ENCODE data around the gene BRINP1. TPM values are rescaled to one million over a fixed set of nuclear protein-coding genes. Genes with fewer than 3 reads are reported as not detected.

Gene BRINP1
- total and polyA plus RNA-seq, 8 donors, result 0.05 to 1.1 (median 0.06) TPM; not detected in 5

- no peaks in the 10 kb centered on the region for H3K9me3 ChIP-seq
- no peaks in the 10 kb centered on the region for H3K4me1 ChIP-seq
- TF ChIP-seq CTCF (IDR thresholded peaks at IDR 0.05) (no peak), EP300 (IDR thresholded peaks at IDR 0.05) (no peak), POLR2AphosphoS5 (IDR thresholded peaks at IDR 0.05) (no peak)
- H3K4me3 ChIP-seq, result no peak overlapping the region
- no peaks in the 10 kb centered on the region for H3K27me3 ChIP-seq
- intact Hi-C loops (cut with DNase I; ENCODE audit: low total_unique reads), result no loop called here
- no peak overlapping the region for H3K27ac ChIP-seq
- DNase-seq, result no peak
- H3K36me3 ChIP-seq, result no peaks in the 10 kb centered on the region
Observed at GRCh38 chr9:119337573-119337972, 31.7 kb downstream of the BRINP1 start.

- Histone ChIP-seq H3K27ac (no peak overlapping the region), H3K27me3 (no peaks in the 10 kb centered on the region), H3K4me1 (no peaks in the 10 kb centered on the region), H3K36me3 (no peaks in the 10 kb centered on the region), H3K4me3 (no peak overlapping the region), H3K9me3 (peaks cover 0 to 14% (median 3%) of the 10 kb centered on the region in 4 donors)
- WGBS, 5 donors, result 38 to 60% (median 52%) methylated on average over 5 of the region's 5 CpGs
- intact Hi-C loops (cut with DNase I; ENCODE audit: low total_unique reads), result no loop called here
- peak in 1 of 2 donors; percentile 23 for DNase-seq
- TF ChIP-seq POLR2A (IDR thresholded peaks at IDR 0.05), result no peak
- no peak for TF ChIP-seq CTCF (IDR thresholded peaks at IDR 0.05)
- TF ChIP-seq EP300 (IDR thresholded peaks at IDR 0.05), result no peak
- no peak for TF ChIP-seq POLR2AphosphoS5 (IDR thresholded peaks at IDR 0.05)
Observed at GRCh38 chr9:119334745-119335144, 34.5 kb downstream of the BRINP1 start.

- H3K4me1 ChIP-seq, result no peaks in the 10 kb centered on the region
- TF ChIP-seq CTCF (IDR thresholded peaks at IDR 0.05) (no peak), EP300 (IDR thresholded peaks at IDR 0.05) (no peak), POLR2A (IDR thresholded peaks at IDR 0.05) (no peak), POLR2AphosphoS5 (IDR thresholded peaks at IDR 0.05) (no peak)
- DNase-seq, result peak in 1 of 2 donors; percentile 12
- no peaks in the 10 kb centered on the region for H3K36me3 ChIP-seq
- no peak overlapping the region for H3K27ac ChIP-seq
- H3K27me3 ChIP-seq, result no peaks in the 10 kb centered on the region
- intact Hi-C loops (cut with DNase I; ENCODE audit: low total_unique reads), result no loop called here
- H3K4me3 ChIP-seq, result no peak overlapping the region
- WGBS, 5 donors, result 54 to 70% (median 65%) methylated on average over 4 of the region's 4 CpGs
- H3K9me3 ChIP-seq, result peaks cover 0 to 23% (median 11%) of the 10 kb centered on the region in 4 donors
Observed at GRCh38 chr9:119333507-119334229, 35.6 kb downstream of the BRINP1 start.

GRCh38 chr9:119332522-119332921, 36.7 kb downstream of the BRINP1 start:
- no peak for TF ChIP-seq EP300 (IDR thresholded peaks at IDR 0.05)
- no peak for TF ChIP-seq POLR2AphosphoS5 (IDR thresholded peaks at IDR 0.05)
- no peak for TF ChIP-seq POLR2A (IDR thresholded peaks at IDR 0.05)
- TF ChIP-seq CTCF (IDR thresholded peaks at IDR 0.05), result no peak

More at GRCh38 chr9:119332522-119332921, 36.7 kb downstream of the BRINP1 start:
- DNase-seq, result no peak
- no peak overlapping the region for H3K27ac ChIP-seq
- H3K36me3 ChIP-seq, result no peaks in the 10 kb centered on the region
- no peaks in the 10 kb centered on the region for H3K4me1 ChIP-seq
- H3K4me3 ChIP-seq, result no peak overlapping the region
- H3K27me3 ChIP-seq, result no peaks in the 10 kb centered on the region
- intact Hi-C loops (cut with DNase I; ENCODE audit: low total_unique reads), result no loop called here
- peaks cover 0 to 26% (median 12%) of the 10 kb centered on the region in 4 donors for H3K9me3 ChIP-seq
- 51 to 64% (median 54%) methylated on average over 2 of the region's 2 CpGs for WGBS, 5 donors

Measured in stomach (tissue), 9 donors.